ENCODE data around the gene ATP2B1.

ATP2B1 gene

GRCh38 chr12:89676930-89677329, 31.7 kb downstream of the ATP2B1 start:
- Histone ChIP-seq H3K36me3 (ENCODE audit: control insufficient read depth, insufficient read depth, low read length) (no peaks in the 10 kb centered on the region), H3K4me3 (replicated peaks; ENCODE audit: low read depth, low read length) (no peak overlapping the region), H3K27me3 (replicated peaks; ENCODE audit: control insufficient read depth, insufficient read depth, low read length) (no peaks in the 10 kb centered on the region)
- no peak for TF ChIP-seq CTCF (IDR thresholded peaks at IDR 0.05; ENCODE audit: insufficient read depth, low read length, poor library complexity, severe bottlenecking)
- DNase-seq (ENCODE audit: extremely low read depth, insufficient read length), result no peak

GRCh38 chr12:89674326-89674942, 34.2 kb downstream of the ATP2B1 start:
- H3K4me3 ChIP-seq (replicated peaks; ENCODE audit: low read depth, low read length), result no peak overlapping the region
- DNase-seq (ENCODE audit: extremely low read depth, insufficient read length), result no peak
- TF ChIP-seq CTCF (IDR thresholded peaks at IDR 0.05; ENCODE audit: insufficient read depth, low read length, poor library complexity, severe bottlenecking), result no peak
- no peaks in the 10 kb centered on the region for H3K36me3 ChIP-seq (ENCODE audit: control insufficient read depth, insufficient read depth, low read length)
- no peaks in the 10 kb centered on the region for H3K27me3 ChIP-seq (replicated peaks; ENCODE audit: control insufficient read depth, insufficient read depth, low read length)

- no peak for TF ChIP-seq CTCF (IDR thresholded peaks at IDR 0.05; ENCODE audit: insufficient read depth, low read length, poor library complexity, severe bottlenecking)
- no peak overlapping the region for H3K4me3 ChIP-seq (replicated peaks; ENCODE audit: low read depth, low read length)
- no peak for DNase-seq (ENCODE audit: extremely low read depth, insufficient read length)
- H3K27me3 ChIP-seq (replicated peaks; ENCODE audit: control insufficient read depth, insufficient read depth, low read length), result no peaks in the 10 kb centered on the region
- no peaks in the 10 kb centered on the region for H3K36me3 ChIP-seq (ENCODE audit: control insufficient read depth, insufficient read depth, low read length)
These were observed 35.0 kb downstream of the ATP2B1 start for GRCh38 chr12:89673603-89674002.

- no peak for DNase-seq (ENCODE audit: extremely low read depth, insufficient read length)
- no peaks in the 10 kb centered on the region for H3K27me3 ChIP-seq (replicated peaks; ENCODE audit: control insufficient read depth, insufficient read depth, low read length)
- no peak for TF ChIP-seq CTCF (IDR thresholded peaks at IDR 0.05; ENCODE audit: insufficient read depth, low read length, poor library complexity, severe bottlenecking)
- no peak overlapping the region for H3K4me3 ChIP-seq (replicated peaks; ENCODE audit: low read depth, low read length)
- H3K36me3 ChIP-seq (ENCODE audit: control insufficient read depth, insufficient read depth, low read length), result no peaks in the 10 kb centered on the region
These were observed 36.1 kb downstream of the ATP2B1 start for GRCh38 chr12:89672589-89672979.

- no peaks in the 10 kb centered on the region for H3K36me3 ChIP-seq (ENCODE audit: control insufficient read depth, insufficient read depth, low read length)
- peak overlapping the region; percentile 35; the same call in 1 of the 2 replicates for H3K4me3 ChIP-seq (replicated peaks; ENCODE audit: low read depth, low read length)
- no peak for TF ChIP-seq CTCF (IDR thresholded peaks at IDR 0.05; ENCODE audit: insufficient read depth, low read length, poor library complexity, severe bottlenecking)
- H3K27me3 ChIP-seq (replicated peaks; ENCODE audit: control insufficient read depth, insufficient read depth, low read length), result no peaks in the 10 kb centered on the region
- no peak for DNase-seq (ENCODE audit: extremely low read depth, insufficient read length)
These were observed 37.2 kb downstream of the ATP2B1 start for GRCh38 chr12:89671469-89671868.

GRCh38 chr12:89669197-89669596, 39.4 kb downstream of the ATP2B1 start:
- H3K36me3 ChIP-seq (ENCODE audit: control insufficient read depth, insufficient read depth, low read length), result no peaks in the 10 kb centered on the region
- no peaks in the 10 kb centered on the region for H3K27me3 ChIP-seq (replicated peaks; ENCODE audit: control insufficient read depth, insufficient read depth, low read length)
- DNase-seq (ENCODE audit: extremely low read depth, insufficient read length), result no peak
- no peak for TF ChIP-seq CTCF (IDR thresholded peaks at IDR 0.05; ENCODE audit: insufficient read depth, low read length, poor library complexity, severe bottlenecking)
- H3K4me3 ChIP-seq (replicated peaks; ENCODE audit: low read depth, low read length), result no peak overlapping the region
